ENCODE data around the gene NAA50. TPM values are rescaled to one million over a fixed set of nuclear protein-coding genes. Genes with fewer than 3 reads are reported as not detected.

Gene NAA50
- total and polyA plus RNA-seq, 4 donors, result 27.8 to 82.7 (median 61.4) TPM

DNA sequence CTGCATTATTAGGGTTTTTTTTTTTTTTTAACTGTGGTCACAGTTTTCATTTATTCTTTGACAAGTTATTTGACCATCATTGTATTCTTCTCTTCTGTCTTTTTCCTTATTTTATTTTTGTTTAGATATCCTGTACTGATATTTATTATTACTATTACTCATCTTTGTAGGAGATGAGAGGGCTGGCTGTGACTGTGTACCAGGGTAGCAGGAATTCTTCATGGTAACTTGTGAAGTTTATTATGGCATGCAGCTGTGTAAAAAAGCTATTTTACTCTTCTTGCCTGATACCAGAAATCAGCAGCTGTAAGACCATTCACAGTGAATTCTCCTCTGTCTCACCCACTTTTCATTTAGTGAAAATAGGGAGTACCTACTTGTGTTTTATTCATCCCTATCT lies 45.3 kb upstream of the NAA50 start:
- Histone ChIP-seq H3K4me3 (no peak overlapping the region), H3K36me3 (ENCODE audit: control insufficient read depth in 4 of 4, insufficient read depth in 4 of 4, low read length in 4 of 4) (peaks cover 15 to 25% (median 18%) of the 10 kb centered on the region in 4 donors), H3K9me3 (ENCODE audit: control insufficient read depth in 4 of 4, insufficient read depth in 3 of 4, low read length in 3 of 4) (no peaks in the 10 kb centered on the region), H3K27ac (ENCODE audit: low read depth in 1 of 2, low read length in 1 of 2) (no peak overlapping the region), H3K4me1 (ENCODE audit: control insufficient read depth in 5 of 5, insufficient read depth in 5 of 5, low read length in 5 of 5) (no peaks in the 10 kb centered on the region), H3K27me3 (ENCODE audit: control insufficient read depth in 3 of 3, insufficient read depth in 3 of 3, low read length in 2 of 3) (no peaks in the 10 kb centered on the region), H3K9ac (ENCODE audit: insufficient read depth in 1 of 2, low read length in 2 of 2) (no peak overlapping the region)
- TF ChIP-seq CTCF (IDR thresholded peaks at IDR 0.05; ENCODE audit: control extremely low read depth, extremely low read depth), result no peak
- DNase-seq (no peak), ATAC-seq (ENCODE audit: insufficient read depth, low FRiP score) (no peak)

DNA sequence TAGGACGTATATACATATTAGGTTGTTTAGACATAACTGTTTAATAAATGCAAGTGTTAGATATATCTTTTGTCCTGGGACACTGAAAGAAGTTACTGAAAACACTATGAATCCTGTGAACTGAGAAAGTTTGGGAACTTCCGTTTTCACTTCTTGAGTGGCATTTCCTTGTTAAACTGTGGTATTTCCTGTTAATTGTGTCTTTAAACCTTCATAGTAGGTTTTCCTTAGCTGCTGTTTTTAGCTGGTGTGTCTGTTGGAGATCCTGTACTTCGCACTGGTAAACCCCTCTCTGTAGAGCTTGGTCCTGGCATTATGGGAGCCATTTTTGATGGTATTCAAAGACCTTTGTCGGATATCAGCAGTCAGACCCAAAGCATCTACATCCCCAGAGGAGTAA lies 37.9 kb upstream of the NAA50 start:
- Histone ChIP-seq H3K27ac (ENCODE audit: low read depth in 1 of 2, low read length in 1 of 2) (peak overlapping the region in 1 of 2 donors; percentile 76), H3K4me1 (ENCODE audit: control insufficient read depth in 5 of 5, insufficient read depth in 5 of 5, low read length in 5 of 5) (peaks cover 0 to 3% (median 0%) of the 10 kb centered on the region in 5 donors), H3K36me3 (ENCODE audit: control insufficient read depth in 4 of 4, insufficient read depth in 4 of 4, low read length in 4 of 4) (peaks cover 6 to 14% (median 11%) of the 10 kb centered on the region in 4 donors), H3K27me3 (ENCODE audit: control insufficient read depth in 3 of 3, insufficient read depth in 3 of 3, low read length in 2 of 3) (no peaks in the 10 kb centered on the region), H3K4me3 (no peak overlapping the region), H3K9me3 (ENCODE audit: control insufficient read depth in 4 of 4, insufficient read depth in 3 of 4, low read length in 3 of 4) (no peaks in the 10 kb centered on the region), H3K9ac (ENCODE audit: insufficient read depth in 1 of 2, low read length in 2 of 2) (no peak overlapping the region)
- DNase-seq (peak in 1 of 3 donors; percentile 4), ATAC-seq (ENCODE audit: insufficient read depth, low FRiP score) (no peak)
- TF ChIP-seq CTCF (IDR thresholded peaks at IDR 0.05; ENCODE audit: control extremely low read depth, extremely low read depth), result no peak
- WGBS, 2 donors, result 31 to 47% methylated on average over 4 of the region's 4 CpGs

DNA sequence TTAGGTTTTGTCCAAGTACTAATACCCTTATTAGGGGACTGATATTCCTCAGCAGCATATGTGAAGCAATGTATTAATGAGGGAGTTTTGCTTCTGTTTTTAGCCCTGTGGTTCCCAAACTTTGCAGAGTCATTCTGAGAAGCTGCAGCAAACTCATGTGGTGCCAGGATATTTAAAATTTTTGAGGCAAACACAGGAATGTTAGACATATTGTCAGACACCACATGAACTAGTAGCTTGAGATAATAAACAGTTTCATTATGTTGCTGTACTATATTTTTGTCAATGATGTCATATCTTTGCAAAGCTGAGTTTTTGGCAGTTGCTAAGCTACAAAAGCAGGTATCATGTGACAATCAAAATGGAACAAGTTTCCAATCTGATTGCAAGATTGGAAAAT lies 37.4 kb upstream of the NAA50 start:
- ATAC-seq (ENCODE audit: insufficient read depth, low FRiP score), result no peak
- Histone ChIP-seq H3K36me3 (ENCODE audit: control insufficient read depth in 4 of 4, insufficient read depth in 4 of 4, low read length in 4 of 4) (peaks cover 6 to 10% (median 9%) of the 10 kb centered on the region in 4 donors), H3K27me3 (ENCODE audit: control insufficient read depth in 3 of 3, insufficient read depth in 3 of 3, low read length in 2 of 3) (no peaks in the 10 kb centered on the region), H3K4me1 (ENCODE audit: control insufficient read depth in 5 of 5, insufficient read depth in 5 of 5, low read length in 5 of 5) (peaks cover 0 to 3% (median 0%) of the 10 kb centered on the region in 5 donors), H3K4me3 (no peak overlapping the region), H3K27ac (ENCODE audit: low read depth in 1 of 2, low read length in 1 of 2) (no peak overlapping the region), H3K9me3 (ENCODE audit: control insufficient read depth in 4 of 4, insufficient read depth in 3 of 4, low read length in 3 of 4) (no peaks in the 10 kb centered on the region), H3K9ac (ENCODE audit: insufficient read depth in 1 of 2, low read length in 2 of 2) (no peak overlapping the region)
- DNase-seq, result peak in 2 of 3 donors; percentile 12 to 32
- TF ChIP-seq CTCF (IDR thresholded peaks at IDR 0.05; ENCODE audit: control extremely low read depth, extremely low read depth), result no peak

DNA sequence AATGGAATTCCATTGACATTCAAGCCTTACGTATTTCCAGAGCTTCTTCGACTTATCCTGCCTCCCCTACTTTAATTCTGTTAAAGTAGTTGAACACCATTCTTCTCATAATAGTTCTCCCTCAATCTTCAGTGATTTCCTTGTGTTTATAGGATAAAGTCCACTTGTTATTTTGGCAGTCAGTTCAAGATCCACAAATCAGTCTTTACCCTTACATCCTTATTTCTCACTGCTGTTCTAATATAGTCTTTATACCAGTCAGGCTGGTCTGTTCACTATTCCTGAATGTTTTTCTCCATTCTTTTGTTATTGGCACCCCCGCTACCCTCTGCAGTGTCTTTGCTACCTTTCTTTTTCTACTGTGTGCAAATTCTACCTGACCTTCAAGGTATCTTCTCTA lies 30.5 kb upstream of the NAA50 start:
- no peak for TF ChIP-seq CTCF (IDR thresholded peaks at IDR 0.05; ENCODE audit: control extremely low read depth, extremely low read depth)
- H3K27me3 ChIP-seq (ENCODE audit: control insufficient read depth in 3 of 3, insufficient read depth in 3 of 3, low read length in 2 of 3), result no peaks in the 10 kb centered on the region
- H3K4me3 ChIP-seq, result no peak overlapping the region
- H3K27ac ChIP-seq (ENCODE audit: low read depth in 1 of 2, low read length in 1 of 2), result no peak overlapping the region
- H3K36me3 ChIP-seq (ENCODE audit: control insufficient read depth in 4 of 4, insufficient read depth in 4 of 4, low read length in 4 of 4), result no peaks in the 10 kb centered on the region
- no peaks in the 10 kb centered on the region for H3K9me3 ChIP-seq (ENCODE audit: control insufficient read depth in 4 of 4, insufficient read depth in 3 of 4, low read length in 3 of 4)
- no peak for DNase-seq
- no peak overlapping the region for H3K9ac ChIP-seq (ENCODE audit: insufficient read depth in 1 of 2, low read length in 2 of 2)
- ATAC-seq (ENCODE audit: insufficient read depth, low FRiP score), result no peak
- peaks cover 0 to 5% (median 0%) of the 10 kb centered on the region in 5 donors for H3K4me1 ChIP-seq (ENCODE audit: control insufficient read depth in 5 of 5, insufficient read depth in 5 of 5, low read length in 5 of 5)
- WGBS, 2 donors, result 89 to 91% methylated on average over 3 of the region's 3 CpGs

All from lung (tissue), 12 donors.